Dedifferentiated amniotic fluid mesenchymal stem cell (primary cell): ENCODE results near the gene KIF19.

Source experiments
- DNase-seq: peaks from one replicate; pipeline ENCODE4 v3.0.0-alpha.2; 2016; ENCODE audit errors: extremely low spot score

The KIF19 gene

GRCh38 chr17:74342224-74342623, 16.2 kb downstream of the KIF19 start:
- DNase-seq: no peak

- no peak for DNase-seq
These were observed 17.1 kb downstream of the KIF19 start for GRCh38 chr17:74343121-74343520.

GRCh38 chr17:74343526-74344284, 17.7 kb downstream of the KIF19 start:
- no peak for DNase-seq

GRCh38 chr17:74344658-74345057, 18.6 kb downstream of the KIF19 start:
- DNase-seq: no peak

- DNase-seq: no peak
These were observed 19.6 kb downstream of the KIF19 start for GRCh38 chr17:74345433-74346241.

GRCh38 chr17:74347646-74348045, 21.6 kb downstream of the KIF19 start:
- DNase-seq: no peak

- no peak for DNase-seq
These were observed 23.1 kb downstream of the KIF19 start for GRCh38 chr17:74349120-74349519.

- no peak for DNase-seq
These were observed 24.5 kb downstream of the KIF19 start for GRCh38 chr17:74350486-74350885.

- DNase-seq: no peak
These were observed 25.7 kb downstream of the KIF19 start for GRCh38 chr17:74351552-74352210.

GRCh38 chr17:74353446-74354060, 27.5 kb downstream of the KIF19 start:
- no peak for DNase-seq

- DNase-seq: no peak
These were observed 28.1 kb downstream of the KIF19 start for GRCh38 chr17:74354123-74354522.

- no peak for DNase-seq
These were observed 28.5 kb downstream of the KIF19 start for GRCh38 chr17:74354561-74354960.

GRCh38 chr17:74355065-74355464, 29.0 kb downstream of the KIF19 start:
- DNase-seq: no peak

- no peak for DNase-seq
These were observed 30.8 kb downstream of the KIF19 start for GRCh38 chr17:74356646-74357465.

- DNase-seq: no peak
These were observed 31.4 kb downstream of the KIF19 start for GRCh38 chr17:74357466-74357809.

- DNase-seq: no peak
These were observed 32.7 kb downstream of the KIF19 start for GRCh38 chr17:74358697-74359096.

GRCh38 chr17:74359916-74360315, 33.9 kb downstream of the KIF19 start:
- no peak for DNase-seq

GRCh38 chr17:74360899-74361229, 34.8 kb downstream of the KIF19 start:
- no peak for DNase-seq

- DNase-seq: no peak
These were observed 35.4 kb downstream of the KIF19 start, which contains the start of gene BTBD17 for GRCh38 chr17:74361230-74362068. Gene BTBD17, minus strand, starts transcription at chr17:74361868. Its CDS starts 49 bp downstream, at chr17:74361819.

GRCh38 chr17:74362069-74362405, 36.0 kb downstream of the KIF19 start:
- no peak for DNase-seq
